Smooth muscle cell of the brain vasculature (primary cell): ENCODE measurements around the gene SMPDL3A.
"Not testable (repeated sequence)": the region's sequence is repeated elsewhere in the genome, so short reads cannot be mapped to it uniquely, and the experiment has no call there.

Source experiments
- DNase-seq: peaks from one replicate; pipeline ENCODE4 v3.0.0-alpha.2; 2012; ENCODE audit warnings: low read depth, low spot score

The SMPDL3A gene

DNA sequence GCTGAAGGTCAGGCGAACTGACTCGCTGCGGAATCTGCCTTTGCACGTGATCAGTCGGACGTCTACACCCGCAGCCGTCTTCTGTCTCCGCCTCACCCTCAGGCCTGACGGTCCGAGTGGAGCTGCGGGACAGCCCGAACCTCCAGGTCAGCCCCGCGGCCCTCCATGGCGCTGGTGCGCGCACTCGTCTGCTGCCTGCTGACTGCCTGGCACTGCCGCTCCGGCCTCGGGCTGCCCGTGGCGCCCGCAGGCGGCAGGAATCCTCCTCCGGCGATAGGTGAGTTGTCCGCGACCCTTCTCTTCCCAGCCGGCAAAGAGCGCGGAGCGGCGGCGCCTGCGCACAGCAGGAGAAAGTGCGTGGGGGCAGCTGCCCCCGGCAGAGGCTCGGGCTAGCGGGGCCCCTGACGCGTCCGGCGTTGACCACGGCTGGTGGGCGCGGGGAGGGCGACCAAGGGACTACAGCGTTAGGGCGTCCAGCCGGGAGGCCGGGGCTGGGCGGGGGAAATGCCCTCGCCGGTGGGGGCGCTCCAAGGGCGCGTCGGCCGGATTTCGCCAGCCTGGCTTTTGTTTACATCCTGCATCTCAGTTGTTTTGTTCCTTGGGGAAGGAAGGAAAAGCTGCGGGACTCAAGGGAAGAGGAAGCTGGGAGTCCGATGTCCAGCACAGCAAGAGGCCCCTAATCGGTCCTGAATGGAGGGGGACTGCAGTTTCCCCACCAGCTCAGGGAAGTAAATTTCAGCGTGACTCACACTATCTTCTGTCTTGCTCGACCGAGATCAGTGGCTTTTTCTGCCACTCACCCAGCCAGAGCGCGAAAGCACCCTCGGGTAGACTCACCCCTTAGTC is at the start of gene SMPDL3A:
TSS of gene SMPDL3A (plus strand) at position 77 of the 846 bp plus-strand sequence. CDS start at position 166, 89 bp downstream.
- DNase-seq = peak; percentile 46

- DNase-seq = no peak
These were observed 49.0 kb upstream of the SMPDL3A start for GRCh38 chr6:122740091-122740490.

GRCh38 chr6:122740936-122741335 is 48.1 kb upstream of the SMPDL3A start:
- DNase-seq = no peak

DNA sequence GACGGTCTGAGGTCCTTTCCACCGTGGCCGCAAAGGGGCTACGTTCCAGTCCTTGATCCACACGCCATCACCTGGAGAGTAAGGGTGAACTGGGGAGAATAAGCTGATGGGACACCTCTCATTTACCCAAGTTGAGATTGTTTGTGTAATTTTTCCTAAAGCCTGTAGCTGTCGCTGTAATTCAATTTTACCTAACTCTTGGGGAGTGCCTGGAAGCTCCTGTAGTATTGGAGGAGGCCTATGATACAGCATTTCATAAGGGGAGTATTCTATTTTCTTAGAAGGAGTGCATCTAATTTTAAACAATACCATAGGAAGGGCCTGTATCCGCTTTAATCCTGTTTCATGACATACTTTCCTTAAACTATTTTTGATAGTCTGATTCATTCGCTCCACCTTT is 44.8 kb upstream of the SMPDL3A start:
- not testable (repeated sequence) for DNase-seq

DNA sequence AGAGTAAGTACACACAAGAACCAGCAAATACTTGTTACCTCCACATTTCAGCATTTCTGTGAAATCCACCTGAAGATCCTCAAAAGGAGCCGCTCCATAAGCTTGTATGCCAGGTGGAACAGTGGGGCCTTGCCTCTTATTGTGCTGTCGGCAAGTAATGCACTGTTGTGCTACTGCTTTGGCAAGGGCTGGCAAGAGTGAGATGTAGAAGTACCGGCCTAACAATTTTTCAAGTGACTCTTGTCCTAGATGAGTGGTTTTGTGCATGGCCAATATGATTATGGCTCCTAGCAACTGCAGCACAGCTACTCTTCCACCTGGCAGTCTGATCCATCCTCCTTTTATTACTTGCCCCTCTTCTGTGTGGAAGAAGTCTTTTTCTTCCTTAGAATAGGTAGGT is 44.2 kb upstream of the SMPDL3A start:
- not testable (repeated sequence) for DNase-seq

DNA sequence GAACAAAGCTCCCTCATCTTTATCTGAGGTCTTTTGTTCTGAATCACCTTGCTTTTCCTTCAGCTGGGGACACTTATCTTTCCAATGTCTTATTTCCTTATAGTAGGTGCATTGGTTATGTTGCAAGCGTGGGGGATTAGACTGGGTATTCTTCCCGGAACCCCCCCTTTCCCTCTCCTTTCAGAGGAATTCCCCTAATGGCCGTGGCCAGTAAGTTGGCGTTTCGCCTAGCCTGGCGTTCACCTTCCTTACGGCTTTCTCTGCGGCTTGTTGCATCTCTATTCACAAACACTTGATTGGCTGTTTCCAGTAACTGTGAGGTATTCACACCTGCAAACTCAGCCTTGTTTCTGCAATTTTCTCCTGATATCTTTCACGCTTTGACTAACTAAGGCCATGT is 42.4 kb upstream of the SMPDL3A start:
- DNase-seq = no peak

GRCh38 chr6:122747573-122747972 is 41.5 kb upstream of the SMPDL3A start:
- no peak for DNase-seq

- DNase-seq = not testable (repeated sequence)
These were observed 40.1 kb upstream of the SMPDL3A start for GRCh38 chr6:122748945-122749344.

DNA sequence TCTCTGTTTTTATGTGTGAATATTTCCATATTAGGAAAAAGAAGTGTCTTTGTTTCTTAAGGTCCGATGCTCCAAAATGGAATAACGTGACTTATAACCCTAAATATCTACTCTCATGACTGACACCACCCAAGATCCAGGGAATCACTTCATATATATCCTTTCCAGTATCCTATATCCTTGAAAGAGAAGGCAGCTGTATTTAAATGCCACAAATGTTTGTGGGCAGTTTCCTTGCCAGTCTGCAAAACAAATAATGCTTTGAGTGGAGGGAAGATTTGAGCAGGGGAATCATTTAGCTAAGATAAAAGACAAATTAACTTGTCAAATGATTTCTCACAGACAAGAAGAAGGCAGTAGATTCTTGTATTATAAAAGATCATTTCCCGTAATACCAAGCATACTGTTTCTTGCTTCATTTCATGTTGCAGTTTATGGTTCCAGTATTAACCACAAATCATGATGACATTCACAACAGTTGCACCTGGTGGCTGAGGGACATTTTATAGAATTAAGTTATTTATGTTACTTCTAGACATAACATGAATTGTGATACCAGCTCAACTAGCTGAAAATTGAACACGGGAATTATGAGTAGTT is 39.5 kb upstream of the SMPDL3A start:
- DNase-seq = no peak

DNA sequence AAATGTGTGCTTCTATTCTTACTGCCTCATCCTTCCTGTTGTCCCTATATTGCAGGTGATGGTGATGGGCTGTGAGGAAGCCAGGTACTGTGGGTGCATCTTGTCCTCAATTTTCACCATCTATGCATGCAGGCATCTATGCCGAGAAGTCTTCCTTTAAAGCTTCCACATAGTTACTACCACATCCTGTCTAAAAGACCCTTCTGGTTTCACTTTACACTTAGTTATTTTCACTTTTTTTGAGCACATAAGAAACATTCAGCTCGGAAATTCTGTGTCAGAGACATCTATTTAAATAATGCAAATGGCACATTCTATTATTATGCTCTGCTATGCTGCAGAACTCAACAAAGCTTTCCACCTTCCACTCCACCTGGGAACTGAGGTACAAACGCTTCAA is 37.7 kb upstream of the SMPDL3A start:
- no peak for DNase-seq

DNA sequence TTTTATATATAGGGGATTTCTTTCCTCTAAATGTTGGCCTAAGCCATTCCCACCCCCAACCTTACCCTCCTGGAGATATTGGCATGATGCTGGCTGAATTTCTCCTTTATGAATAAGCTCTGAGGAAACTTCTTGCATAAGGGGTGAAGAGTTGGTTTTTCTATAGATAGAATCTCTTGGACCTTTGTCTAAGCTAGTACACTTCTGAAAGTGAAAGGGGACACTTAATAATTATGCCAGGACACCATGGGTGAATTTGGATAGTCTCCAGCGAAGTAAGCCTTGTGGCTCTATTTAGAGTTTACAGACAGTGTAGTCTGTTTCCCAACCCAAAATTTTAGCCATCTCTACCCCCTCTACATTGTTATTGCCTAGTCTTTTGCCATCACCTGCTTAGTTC is 36.6 kb upstream of the SMPDL3A start:
- DNase-seq = no peak

- DNase-seq = no peak
These were observed 35.9 kb upstream of the SMPDL3A start for GRCh38 chr6:122753000-122753687.

- DNase-seq = no peak
These were observed 35.4 kb upstream of the SMPDL3A start for GRCh38 chr6:122753688-122754056.

GRCh38 chr6:122754191-122754731 is 34.8 kb upstream of the SMPDL3A start:
- DNase-seq = no peak

- DNase-seq = no peak
These were observed 33.2 kb upstream of the SMPDL3A start for GRCh38 chr6:122755901-122756300.

GRCh38 chr6:122758927-122759334 is 30.1 kb upstream of the SMPDL3A start:
- no peak for DNase-seq

DNA sequence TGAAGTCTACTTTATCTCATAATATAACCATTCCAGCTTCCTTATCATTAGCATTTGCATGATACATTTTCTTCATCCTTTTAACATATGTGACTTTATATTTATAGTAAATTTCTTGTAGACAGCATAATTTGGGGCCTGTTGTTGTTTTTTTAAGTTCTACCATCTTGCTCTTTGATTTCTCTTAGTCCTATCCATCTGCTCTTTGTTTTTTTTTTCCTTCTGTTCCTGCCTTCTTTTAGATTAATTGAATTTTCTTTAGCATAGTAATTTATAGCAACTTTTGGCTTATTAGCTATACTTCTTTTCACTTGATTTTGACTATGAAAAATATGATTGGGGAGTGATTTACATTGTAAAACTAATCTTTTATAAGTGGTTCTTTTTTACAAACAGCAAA is 28.7 kb upstream of the SMPDL3A start:
- DNase-seq = no peak

- DNase-seq = no peak
These were observed 22.8 kb upstream of the SMPDL3A start for GRCh38 chr6:122766256-122766655.

- no peak for DNase-seq
These were observed 18.0 kb upstream of the SMPDL3A start for GRCh38 chr6:122770835-122771601.

GRCh38 chr6:122772724-122773415 is 16.2 kb upstream of the SMPDL3A start:
- DNase-seq = no peak

DNA sequence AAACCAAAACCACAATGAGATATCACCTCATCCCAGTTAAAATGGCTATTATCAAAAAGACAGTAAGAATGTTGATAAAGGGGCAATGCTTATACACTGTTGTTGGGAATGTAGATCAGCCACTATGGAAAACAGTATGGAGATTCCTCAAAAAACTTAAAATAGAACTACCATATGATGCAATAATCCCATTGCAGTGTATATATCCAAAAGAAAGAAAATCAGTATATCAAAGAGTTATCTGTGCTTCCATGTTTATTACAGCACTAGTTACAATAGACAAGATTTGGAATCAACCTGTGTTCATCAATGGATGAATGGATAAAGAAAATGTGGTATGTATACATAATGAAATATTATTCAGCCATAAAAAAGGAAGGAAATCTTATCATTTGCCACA is 13.1 kb upstream of the SMPDL3A start:
- DNase-seq = no peak
